H9 (cell line): ENCODE measurements around the gene CDC26. TPM values are rescaled to one million over a fixed set of nuclear protein-coding genes. Genes with fewer than 3 reads are reported as not detected.

ENCODE experiments used
- DNase-seq: peaks from one replicate; pipeline ENCODE4 v3.0.0-alpha.2; 2017
- H2AFZ ChIP-seq: one replicate; pipeline ENCODE4 v1.6.1; 2013; ENCODE audit warnings: mild to moderate bottlenecking, low read length, control low read depth, moderate library complexity
- H2AK5ac ChIP-seq: 2 replicates; pipeline ENCODE4 v1.6.1; 2013; ENCODE audit warnings: low read length, control low read depth, mixed read lengths; ENCODE audit not compliant: insufficient read length
- H2BK120ac ChIP-seq: one replicate; pipeline ENCODE4 v1.6.1; 2013; ENCODE audit warnings: low read depth, mild to moderate bottlenecking, low read length, control low read depth, inconsistent platforms; ENCODE audit not compliant: poor library complexity, severe bottlenecking
- H2BK12ac ChIP-seq: 2 replicates; pipeline ENCODE4 v1.6.1; 2013; ENCODE audit warnings: low read length, control low read depth, mixed read lengths, low read depth; ENCODE audit not compliant: insufficient read length
- H2BK15ac ChIP-seq: 2 replicates; pipeline ENCODE4 v1.6.1; 2013; ENCODE audit warnings: low read depth, low read length, control low read depth
- H2BK20ac ChIP-seq: one replicate; pipeline ENCODE4 v1.6.1; 2013; ENCODE audit warnings: low read depth, mild to moderate bottlenecking, low read length, control low read depth, inconsistent platforms; ENCODE audit not compliant: poor library complexity, severe bottlenecking
- H2BK5ac ChIP-seq: 2 replicates; pipeline ENCODE4 v1.6.1; 2013; ENCODE audit warnings: low read length, control low read depth, mixed read lengths; ENCODE audit not compliant: insufficient read length
- H3K14ac ChIP-seq: 2 replicates; pipeline ENCODE4 v1.6.1; 2013; ENCODE audit warnings: low read length, control low read depth; ENCODE audit not compliant: insufficient read depth
- H3K18ac ChIP-seq: 2 replicates; pipeline ENCODE4 v1.6.1; 2013; ENCODE audit warnings: low read depth, mild to moderate bottlenecking, mixed read lengths, low read length, control low read depth; ENCODE audit not compliant: insufficient read length
- H3K23ac ChIP-seq: 2 replicates; pipeline ENCODE4 v1.6.1; 2013; ENCODE audit warnings: low read length, control low read depth, mixed read lengths, low read depth; ENCODE audit not compliant: insufficient read length
- H3K23me2 ChIP-seq: 2 replicates; pipeline ENCODE4 v1.6.1; 2013; ENCODE audit warnings: low read depth, mild to moderate bottlenecking, mixed read lengths, low read length, control low read depth; ENCODE audit not compliant: insufficient read length, poor library complexity, severe bottlenecking
- H3K27ac ChIP-seq: 2 replicates; pipeline ENCODE4 v1.5.1; 2013; ENCODE audit warnings: low read length, control low read depth, mixed read lengths, low read depth; ENCODE audit not compliant: insufficient read length
- H3K27me3 ChIP-seq: 2 replicates; pipeline ENCODE4 v1.6.1; 2013; ENCODE audit warnings: low read length, control low read depth, inconsistent platforms; ENCODE audit not compliant: insufficient read depth
- H3K4ac ChIP-seq: 2 replicates; pipeline ENCODE4 v1.6.1; 2013; ENCODE audit warnings: low read depth, mild to moderate bottlenecking, control low read depth, inconsistent platforms, low read length, moderate library complexity
- H3K4me1 ChIP-seq: 2 replicates; pipeline ENCODE4 v1.6.1; 2013; ENCODE audit warnings: low read length, control low read depth, inconsistent platforms; ENCODE audit not compliant: insufficient read depth
- H3K4me2 ChIP-seq: 2 replicates; pipeline ENCODE4 v1.6.1; 2013; ENCODE audit warnings: low read length, control low read depth, mixed read lengths; ENCODE audit not compliant: insufficient read length, insufficient read depth
- H3K56ac ChIP-seq: 2 replicates; pipeline ENCODE4 v1.6.1; 2013; ENCODE audit warnings: low read depth, mild to moderate bottlenecking, mixed read lengths, low read length, control low read depth; ENCODE audit not compliant: insufficient read length
- H3K79me1 ChIP-seq: 2 replicates; pipeline ENCODE4 v1.6.1; 2013; ENCODE audit warnings: low read depth, mild to moderate bottlenecking, moderate library complexity, low read length, control low read depth, inconsistent platforms; ENCODE audit not compliant: insufficient read depth, poor library complexity, severe bottlenecking
- H3K79me2 ChIP-seq: 2 replicates; pipeline ENCODE4 v1.6.1; 2013; ENCODE audit warnings: low read length, control low read depth, inconsistent platforms; ENCODE audit not compliant: insufficient read depth
- H3K9ac ChIP-seq: 2 replicates; pipeline ENCODE4 v1.6.1; 2013; ENCODE audit warnings: low read length, control low read depth, mixed read lengths; ENCODE audit not compliant: insufficient read length; ENCODE audit errors: extremely low read depth
- H3K9me3 ChIP-seq: one replicate; pipeline ENCODE4 v1.6.1; 2013; ENCODE audit warnings: low read depth, low read length, inconsistent platforms; ENCODE audit not compliant: control insufficient read depth
- H3T11ph ChIP-seq: one replicate; pipeline ENCODE4 v1.6.1; 2013; ENCODE audit warnings: mild to moderate bottlenecking, low read length, control low read depth, inconsistent platforms
- H4K20me1 ChIP-seq: one replicate; pipeline ENCODE4 v1.6.1; 2013; ENCODE audit not compliant: control insufficient read depth, insufficient read length, insufficient read depth
- H4K5ac ChIP-seq: 2 replicates; pipeline ENCODE4 v1.6.1; 2013; ENCODE audit warnings: low read depth, mild to moderate bottlenecking, mixed read lengths, low read length, control low read depth; ENCODE audit not compliant: insufficient read length
- H4K8ac ChIP-seq: replicated peaks from 2 replicates; pipeline ENCODE4 v1.6.1; 2013; ENCODE audit warnings: low read length, control low read depth, mixed read lengths, low read depth; ENCODE audit not compliant: insufficient read length
- H4K91ac ChIP-seq: 2 replicates; pipeline ENCODE4 v1.6.1; 2013; ENCODE audit warnings: low read depth, mild to moderate bottlenecking, moderate library complexity, mixed read lengths, low read length, control low read depth; ENCODE audit not compliant: insufficient read length
- H3K27ac Mint-ChIP-seq, 3 experiments: 2 replicates in 2 of 3; 3 replicates in 1 of 3; pipeline ENCODE4 v1.8.0; 2020 to 2021; ENCODE audit warnings: mixed read lengths in 3 of 3, mild to moderate bottlenecking in 1 of 3, moderate library complexity in 1 of 3
- H3K27me3 Mint-ChIP-seq: 2 replicates; pipeline ENCODE4 v1.8.0; 2021; ENCODE audit warnings: low read depth, mild to moderate bottlenecking, moderate library complexity, mixed read lengths
- H3K36me3 Mint-ChIP-seq, 3 experiments: 2 replicates in 2 of 3; 3 replicates in 1 of 3; pipeline ENCODE4 v1.8.0; 2020 to 2021; ENCODE audit warnings: low read depth in 3 of 3, mixed read lengths in 3 of 3; ENCODE audit not compliant: insufficient read depth in 1 of 3
- H3K4me1 Mint-ChIP-seq, 2 experiments: 2 replicates each; pipeline ENCODE4 v1.8.0; 2020; ENCODE audit warnings: mixed read lengths in 2 of 2
- H3K4me3 Mint-ChIP-seq, 2 experiments: 2 replicates in 1 of 2; 3 replicates in 1 of 2; pipeline ENCODE4 v1.8.0; 2020 to 2021; ENCODE audit warnings: mild to moderate bottlenecking in 2 of 2, mixed read lengths in 2 of 2, moderate library complexity in 1 of 2
- H3K9me3 Mint-ChIP-seq, 2 experiments: 2 replicates in 1 of 2; 3 replicates in 1 of 2; pipeline ENCODE4 v1.8.0; 2020; ENCODE audit warnings: mild to moderate bottlenecking in 2 of 2, mixed read lengths in 2 of 2, moderate library complexity in 1 of 2
- CTCF ChIP-seq: fragments of 200-600 bp; sonication (generic); conservative IDR thresholded peaks from 3 replicates; pipeline ENCODE4 v1.8.0; 2021; ENCODE audit warnings: antibody characterized with exemption, mild to moderate bottlenecking
- WGBS: extraction: QIAGEN DNeasy Blood & Tissue Kit; methylation state at CpG from one replicate; pipeline ENCODE4 v1.1.7; 2013; ENCODE audit warnings: missing lambda C conversion rate, low lambda C conversion rate, mixed read lengths; ENCODE audit not compliant: insufficient read length; ENCODE audit errors: extremely low coverage; 5-methylcytosine and 5-hydroxymethylcytosine counted together
- total RNA-seq: library from RNA; stranded (reverse); gene quantifications from 2 replicates; pipeline ENCODE4 v1.2.1, GENCODE V29; 2021

The CDC26 gene
- total RNA-seq, 1 experiment from 2014 or later: 38.6 TPM

- Histone ChIP-seq H4K5ac (no peak overlapping the region), H3K27me3 (no peaks in the 10 kb centered on the region), H3K4me1 (no peaks in the 10 kb centered on the region), H2BK120ac (no peak overlapping the region), H3K56ac (no peak overlapping the region), H2BK15ac (no peak overlapping the region), H3K4ac (no peak overlapping the region), H2AFZ (no peak overlapping the region), H3K9ac (no peak overlapping the region), H3K79me2 (no peaks in the 10 kb centered on the region), H3K27ac (no peak overlapping the region), H2BK12ac (no peak overlapping the region), H3K4me2 (no peak overlapping the region), H2BK20ac (no peak overlapping the region), H3K23ac (no peak overlapping the region), H4K20me1 (no peaks in the 10 kb centered on the region), H3K14ac (no peak overlapping the region), H3K79me1 (no peaks in the 10 kb centered on the region), H4K91ac (no peak overlapping the region), H4K8ac (no peak overlapping the region), H3T11ph (no peak overlapping the region), H3K23me2 (no peaks in the 10 kb centered on the region), H3K9me3 (no peaks in the 10 kb centered on the region), H2BK5ac (no peak overlapping the region), H2AK5ac (no peak overlapping the region), H3K18ac (no peak overlapping the region)
- no CpG with 5 or more reads among the region's 3 CpGs for WGBS
- DNase-seq: no peak
- Mint-ChIP-seq H3K4me3 (no peak overlapping the region), H3K4me1 (no peaks in the 10 kb centered on the region), H3K36me3 (peaks cover 5 to 45% (median 23%) of the 10 kb centered on the region in 3 experiments; a peak in 5 of 7 replicates), H3K9me3 (no peaks in the 10 kb centered on the region), H3K27me3 (no peaks in the 10 kb centered on the region), H3K27ac (no peak overlapping the region)
- TF ChIP-seq CTCF: no peak
Measured at GRCh38 chr9:113266174-113266573, 9.2 kb downstream of the CDC26 start.
